ENCODE data around the gene CYP1B1.

- no peak for TF ChIP-seq EZH2 (optimal IDR thresholded peaks at IDR 0.05; ENCODE audit: low read depth, low read length)
- no peak for TF ChIP-seq CTCF (IDR thresholded peaks at IDR 0.05; ENCODE audit: low read length)
These were observed 2.5 kb downstream of the CYP1B1 start for GRCh38 chr2:38073211-38074057.
